KOPT-K1 (cell line): ENCODE data around the gene DEPP1.

Source experiments
- H3K27ac ChIP-seq: fragments of 200-600 bp; sonication (generic); 2 replicates; pipeline ENCODE4 v1.5.1; 2016; ENCODE audit warnings: antibody characterized with exemption, mild to moderate bottlenecking, low read depth, low read length; ENCODE audit not compliant: poor library complexity, severe bottlenecking
- H3K36me3 ChIP-seq: fragments of 200-600 bp; sonication (generic); 2 replicates; pipeline ENCODE4 v1.5.1; 2017; ENCODE audit warnings: antibody characterized with exemption, mild to moderate bottlenecking, low read length, moderate library complexity; ENCODE audit not compliant: insufficient read depth
- H3K9me3 ChIP-seq: fragments of 200-600 bp; sonication (generic); 2 replicates; pipeline ENCODE4 v1.5.1; 2017; ENCODE audit warnings: antibody characterized with exemption, low read length, mild to moderate bottlenecking; ENCODE audit not compliant: insufficient read depth, poor library complexity, severe bottlenecking

The DEPP1 gene

GRCh38 chr10:44947371-44948152 is 31.0 kb downstream of the DEPP1 start:
- Histone ChIP-seq H3K9me3 (peaks cover 18% of the 10 kb centered on the region), H3K27ac (no peak overlapping the region), H3K36me3 (no peaks in the 10 kb centered on the region)

GRCh38 chr10:44946205-44946604 is 32.4 kb downstream of the DEPP1 start:
- no peak overlapping the region for H3K27ac ChIP-seq
- no peaks in the 10 kb centered on the region for H3K36me3 ChIP-seq
- peaks cover 18% of the 10 kb centered on the region for H3K9me3 ChIP-seq

- peaks cover 18% of the 10 kb centered on the region for H3K9me3 ChIP-seq
- no peak overlapping the region for H3K27ac ChIP-seq
- no peaks in the 10 kb centered on the region for H3K36me3 ChIP-seq
These were observed 34.3 kb downstream of the DEPP1 start for GRCh38 chr10:44944354-44944753.

GRCh38 chr10:44939691-44940401 is 38.8 kb downstream of the DEPP1 start:
- Histone ChIP-seq H3K9me3 (peaks cover 10% of the 10 kb centered on the region), H3K27ac (no peak overlapping the region), H3K36me3 (no peaks in the 10 kb centered on the region)

GRCh38 chr10:44938956-44939355 is 39.7 kb downstream of the DEPP1 start:
- Histone ChIP-seq H3K9me3 (peaks cover 1% of the 10 kb centered on the region), H3K27ac (no peak overlapping the region), H3K36me3 (no peaks in the 10 kb centered on the region)

- no peaks in the 10 kb centered on the region for H3K36me3 ChIP-seq
- H3K27ac ChIP-seq = peak overlapping the region; percentile 64
- H3K9me3 ChIP-seq = no peaks in the 10 kb centered on the region
These were observed 41.2 kb downstream of the DEPP1 start for GRCh38 chr10:44937196-44938005.

GRCh38 chr10:44936314-44936975 is 42.2 kb downstream of the DEPP1 start:
- no peaks in the 10 kb centered on the region for H3K9me3 ChIP-seq
- peak overlapping the region; percentile 64 for H3K27ac ChIP-seq
- no peaks in the 10 kb centered on the region for H3K36me3 ChIP-seq

GRCh38 chr10:44935966-44936295 is 42.7 kb downstream of the DEPP1 start:
- no peaks in the 10 kb centered on the region for H3K9me3 ChIP-seq
- no peaks in the 10 kb centered on the region for H3K36me3 ChIP-seq
- peak overlapping the region; percentile 64 for H3K27ac ChIP-seq

- Histone ChIP-seq H3K9me3 (no peaks in the 10 kb centered on the region), H3K27ac (peak overlapping the region; percentile 64)
These were observed 43.2 kb downstream of the DEPP1 start for GRCh38 chr10:44935201-44935965.

GRCh38 chr10:44934416-44935200 is 44.0 kb downstream of the DEPP1 start:
- no peaks in the 10 kb centered on the region for H3K9me3 ChIP-seq
- peak overlapping the region; percentile 64 for H3K27ac ChIP-seq

More at GRCh38 chr10:44935201-44935965, 43.2 kb downstream of the DEPP1 start:
- H3K36me3 ChIP-seq = no peaks in the 10 kb centered on the region

GRCh38 chr10:44933451-44934321 is 44.9 kb downstream of the DEPP1 start:
- Histone ChIP-seq H3K27ac (peak overlapping the region; percentile 64), H3K36me3 (no peaks in the 10 kb centered on the region), H3K9me3 (no peaks in the 10 kb centered on the region)

More at GRCh38 chr10:44934416-44935200, 44.0 kb downstream of the DEPP1 start:
- no peaks in the 10 kb centered on the region for H3K36me3 ChIP-seq

GRCh38 chr10:44932517-44933450 is 45.8 kb downstream of the DEPP1 start:
- H3K36me3 ChIP-seq = no peaks in the 10 kb centered on the region
- peak overlapping the region; percentile 64 for H3K27ac ChIP-seq

More at GRCh38 chr10:44932517-44933450, 45.8 kb downstream of the DEPP1 start:
- H3K9me3 ChIP-seq = no peaks in the 10 kb centered on the region
